Esophagus muscularis mucosa (tissue), 3 donors: ENCODE results near the gene STXBP3.

ENCODE experiments used
- POLR2A ChIP-seq: fragments of 450-650 bp; IDR thresholded peaks from one replicate; pipeline ENCODE4 v1.6.1; 2017; ENCODE audit warnings: antibody characterized with exemption, moderate library complexity, mild to moderate bottlenecking, low read depth
- TF ChIP-seq, protein P1 (sequence below), 3 experiments: fragments of 200-600 bp in 2 of 3; fragments of 450-650 bp in 1 of 3; sonication (generic) in 2 of 3; IDR thresholded peaks; one replicate each; pipeline ENCODE4 v1.5.1; 2017 to 2019; ENCODE audit warnings: antibody characterized with exemption in 3 of 3, mild to moderate bottlenecking in 2 of 3, moderate library complexity in 1 of 3

DNA sequence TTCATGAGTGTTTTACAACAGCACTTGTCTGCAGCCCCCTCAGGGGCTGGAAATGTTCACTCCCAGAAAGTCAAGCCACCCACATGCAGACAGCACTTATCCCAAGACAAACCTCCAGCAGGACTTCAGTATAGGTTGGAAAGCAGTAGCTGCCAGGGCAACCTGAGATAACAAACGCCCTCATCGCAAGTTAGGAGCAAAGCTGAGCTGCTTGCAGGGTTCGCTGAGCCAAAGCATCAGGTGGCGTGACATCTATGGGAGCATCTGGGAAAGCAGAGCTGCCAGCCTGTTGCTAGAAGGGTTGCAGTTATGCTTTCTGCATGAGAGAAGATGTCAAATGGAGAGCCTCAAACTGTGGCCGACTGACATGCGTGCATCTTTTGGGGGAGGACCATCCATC is 4.2 kb upstream of the STXBP3 start:
- no peak for TF ChIP-seq POLR2A
- TF ChIP-seq, protein P1, sequence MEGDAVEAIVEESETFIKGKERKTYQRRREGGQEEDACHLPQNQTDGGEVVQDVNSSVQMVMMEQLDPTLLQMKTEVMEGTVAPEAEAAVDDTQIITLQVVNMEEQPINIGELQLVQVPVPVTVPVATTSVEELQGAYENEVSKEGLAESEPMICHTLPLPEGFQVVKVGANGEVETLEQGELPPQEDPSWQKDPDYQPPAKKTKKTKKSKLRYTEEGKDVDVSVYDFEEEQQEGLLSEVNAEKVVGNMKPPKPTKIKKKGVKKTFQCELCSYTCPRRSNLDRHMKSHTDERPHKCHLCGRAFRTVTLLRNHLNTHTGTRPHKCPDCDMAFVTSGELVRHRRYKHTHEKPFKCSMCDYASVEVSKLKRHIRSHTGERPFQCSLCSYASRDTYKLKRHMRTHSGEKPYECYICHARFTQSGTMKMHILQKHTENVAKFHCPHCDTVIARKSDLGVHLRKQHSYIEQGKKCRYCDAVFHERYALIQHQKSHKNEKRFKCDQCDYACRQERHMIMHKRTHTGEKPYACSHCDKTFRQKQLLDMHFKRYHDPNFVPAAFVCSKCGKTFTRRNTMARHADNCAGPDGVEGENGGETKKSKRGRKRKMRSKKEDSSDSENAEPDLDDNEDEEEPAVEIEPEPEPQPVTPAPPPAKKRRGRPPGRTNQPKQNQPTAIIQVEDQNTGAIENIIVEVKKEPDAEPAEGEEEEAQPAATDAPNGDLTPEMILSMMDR (IDR thresholded peaks at IDR 0.05), result no peak
